GM19397 (cell line): ENCODE measurements around the gene NTSR2.

Experiments used
- ATAC-seq: cut with Tn5 transposase; IDR thresholded peaks from one replicate; pipeline ENCODE4 v1.9.1; 2021; ENCODE audit warnings: mild to moderate bottlenecking, moderate library complexity; ENCODE audit not compliant: unreplicated experiment

NTSR2 gene

GRCh38 chr2:11658208-11659114 is 11.5 kb downstream of the NTSR2 start:
- ATAC-seq: no peak

GRCh38 chr2:11657646-11658045 is 12.3 kb downstream of the NTSR2 start:
- ATAC-seq: no peak

- no peak for ATAC-seq
These were observed 12.8 kb downstream of the NTSR2 start for GRCh38 chr2:11657195-11657594.

DNA sequence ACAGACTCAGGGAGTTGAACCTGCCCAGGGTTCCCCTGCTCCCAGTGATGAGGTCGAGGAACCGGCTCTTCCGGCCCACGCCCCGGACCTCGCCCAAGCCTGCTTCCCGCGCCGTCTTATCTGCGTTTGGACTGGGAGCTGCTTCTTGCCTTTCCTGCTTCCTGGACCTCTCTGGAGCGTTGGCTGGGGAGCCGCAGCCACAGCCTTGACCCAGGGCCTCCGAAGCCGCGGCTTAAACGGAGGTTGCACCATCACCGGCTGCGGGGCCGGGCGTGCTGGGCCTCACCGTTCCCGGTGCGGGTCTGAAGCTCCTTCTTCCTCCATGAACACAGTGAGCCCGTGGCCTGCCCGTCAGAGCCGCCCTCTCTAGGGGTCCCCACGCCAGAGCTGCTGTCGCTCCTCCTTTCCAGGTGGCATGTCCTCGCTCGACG is 13.3 kb downstream of the NTSR2 start:
- no peak for ATAC-seq

DNA sequence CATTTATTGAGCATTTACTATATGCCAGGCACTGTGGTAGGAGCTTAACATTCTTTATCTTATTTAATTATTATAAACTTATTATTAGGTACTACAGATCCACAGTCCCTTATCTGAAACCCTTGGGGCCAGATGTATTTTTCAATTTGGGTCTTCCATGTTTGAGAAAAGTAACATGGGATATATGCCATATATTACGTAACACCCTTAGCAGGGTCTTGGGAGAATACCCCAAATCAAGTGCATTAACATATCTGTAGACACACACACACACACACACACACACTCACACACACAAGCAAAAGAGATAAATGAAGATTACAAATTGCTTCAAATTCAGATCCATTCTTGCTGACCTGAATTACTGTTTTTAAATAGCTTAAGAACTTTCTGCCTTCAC is 13.7 kb downstream of the NTSR2 start:
- ATAC-seq: no peak

DNA sequence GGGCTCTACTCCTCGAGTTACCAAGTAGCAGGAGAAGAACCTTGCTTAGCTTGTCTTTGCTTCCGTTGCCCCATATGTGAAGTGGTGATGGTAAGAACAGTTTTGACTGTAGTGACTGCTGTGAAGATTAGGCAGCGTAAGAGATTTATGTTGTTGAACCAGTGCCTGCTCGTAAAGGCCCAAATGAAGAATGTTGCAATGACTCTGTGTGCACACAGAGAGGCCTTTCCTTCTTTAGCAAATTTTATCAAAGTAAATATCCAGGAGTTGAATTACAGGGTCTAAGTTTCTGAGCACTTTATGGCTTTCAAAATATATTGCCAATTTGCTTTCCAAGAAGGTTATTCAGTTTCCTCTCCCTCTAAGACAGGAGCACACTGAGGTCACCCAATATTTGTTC is 14.5 kb downstream of the NTSR2 start:
- ATAC-seq: no peak

GRCh38 chr2:11652553-11652952 is 17.4 kb downstream of the NTSR2 start:
- no peak for ATAC-seq

GRCh38 chr2:11651856-11652548 is 18.0 kb downstream of the NTSR2 start:
- no peak for ATAC-seq

GRCh38 chr2:11649093-11649492 is 20.9 kb downstream of the NTSR2 start:
- no peak for ATAC-seq

DNA sequence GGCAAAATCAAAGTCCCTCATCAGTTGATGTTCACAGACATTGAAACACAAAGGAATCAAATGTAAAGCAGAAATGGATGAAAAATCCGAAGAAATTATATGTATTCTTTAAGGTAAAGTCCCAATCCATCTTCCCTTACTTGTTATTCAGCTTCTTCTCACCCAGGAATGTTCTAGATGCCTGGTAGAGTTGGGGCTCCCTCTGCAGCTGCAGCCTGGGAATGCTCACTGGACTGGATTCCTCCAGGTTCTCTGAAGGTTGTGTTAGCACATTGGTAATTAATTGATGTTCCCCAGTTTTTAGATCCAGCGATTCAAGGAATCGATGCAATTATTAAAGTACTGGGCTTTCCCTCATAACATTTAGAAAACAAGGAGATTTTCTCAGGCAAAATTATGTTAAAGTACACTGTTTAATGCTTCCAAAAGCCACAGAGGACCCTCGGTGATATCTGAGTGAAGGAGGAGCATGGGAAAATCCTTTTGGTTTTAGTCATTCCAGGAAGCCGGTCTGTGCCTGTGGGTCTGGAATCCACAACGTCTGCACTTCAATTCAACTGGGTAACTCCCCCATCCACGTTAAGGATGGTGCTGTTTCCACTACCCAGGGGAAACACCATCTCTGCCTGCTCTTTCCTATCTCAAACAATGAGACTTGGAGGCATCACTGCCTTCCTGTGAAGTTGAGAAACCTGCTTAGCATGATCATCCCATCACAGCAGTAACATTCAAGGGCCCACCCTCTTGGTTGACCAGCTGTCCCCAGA is 22.0 kb downstream of the NTSR2 start:
- ATAC-seq: no peak

DNA sequence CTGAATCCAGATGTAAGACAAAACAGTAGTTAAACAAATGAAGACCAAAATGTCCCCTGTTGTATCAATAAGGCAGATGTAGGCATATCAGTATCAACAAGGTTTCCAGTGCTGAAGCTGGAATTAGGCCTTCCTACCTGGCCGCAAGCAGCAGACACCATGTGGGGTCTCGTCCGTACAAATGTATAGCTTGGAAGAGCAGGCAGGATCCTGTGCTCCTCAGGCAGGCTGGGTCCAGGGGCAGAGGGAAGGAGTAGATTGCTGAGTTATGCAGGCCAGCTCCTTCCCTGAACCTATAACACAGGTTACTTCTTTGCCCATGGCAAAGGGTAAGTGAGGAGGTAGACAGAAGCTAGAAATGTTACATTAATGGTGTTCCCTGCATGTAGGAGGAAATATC is 23.5 kb downstream of the NTSR2 start:
- no peak for ATAC-seq

DNA sequence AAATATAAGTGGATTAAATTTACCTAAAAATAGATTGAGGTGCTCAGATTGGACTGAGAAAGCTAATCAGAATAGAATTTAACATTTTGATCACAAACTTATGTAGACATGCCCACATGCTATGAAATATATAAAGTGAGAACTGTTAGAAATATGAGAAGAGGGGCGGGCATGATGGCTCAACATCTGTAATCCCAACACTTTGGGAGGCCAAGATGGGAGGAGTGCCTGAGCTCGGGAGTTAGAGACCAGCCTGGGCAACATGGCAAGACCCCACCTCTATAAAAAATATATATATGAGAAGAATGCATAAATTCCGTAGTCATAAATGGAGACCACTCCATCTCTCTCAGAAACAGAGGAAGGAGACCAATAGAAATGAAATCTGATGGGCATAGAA is 25.7 kb downstream of the NTSR2 start:
- ATAC-seq: no peak

DNA sequence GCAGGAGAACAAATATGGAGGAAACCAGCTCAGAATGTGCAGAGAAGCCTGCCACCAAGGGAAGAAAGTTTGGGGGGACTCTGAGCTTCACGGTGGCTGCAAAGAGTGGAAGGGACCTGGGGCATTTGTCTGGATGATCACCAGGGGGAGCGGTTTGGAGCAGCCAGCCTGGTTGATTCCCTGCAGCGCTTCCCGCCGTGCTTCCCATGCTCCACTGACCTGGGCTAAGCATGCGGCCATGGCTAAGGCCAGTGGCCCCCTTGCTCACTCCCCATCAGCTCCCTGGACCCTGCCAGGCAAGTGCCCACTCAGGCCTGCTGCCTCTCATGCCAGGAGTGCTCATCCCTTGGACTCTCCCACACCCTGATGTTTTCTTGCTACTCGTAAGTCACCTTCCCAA is 27.0 kb downstream of the NTSR2 start:
- no peak for ATAC-seq

- ATAC-seq: no peak
These were observed 29.9 kb downstream of the NTSR2 start for GRCh38 chr2:11640132-11640531.

- ATAC-seq: no peak
These were observed 30.5 kb downstream of the NTSR2 start for GRCh38 chr2:11639503-11639902.

DNA sequence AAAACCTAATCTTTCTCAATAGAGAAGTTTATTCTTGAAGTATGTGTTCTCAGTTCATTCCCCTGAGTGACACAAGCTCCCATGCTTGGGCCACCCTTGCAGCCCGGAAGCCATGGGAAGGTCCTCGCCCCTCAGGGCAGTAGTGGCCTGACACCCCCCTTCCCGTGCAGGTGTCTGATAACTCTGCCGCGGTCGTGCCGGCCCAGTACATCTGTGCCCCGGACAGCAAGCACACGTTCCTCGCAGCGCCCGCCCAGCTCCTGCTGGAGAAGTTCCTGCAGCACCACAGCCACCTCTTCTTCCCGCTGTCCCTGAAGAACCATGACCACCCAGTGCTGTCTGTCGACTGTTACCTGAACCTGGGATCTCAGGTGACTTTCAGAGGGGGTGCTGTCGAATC is 32.4 kb downstream of the NTSR2 start:
- ATAC-seq: no peak

- no peak for ATAC-seq
These were observed 33.3 kb downstream of the NTSR2 start for GRCh38 chr2:11636593-11637295.

- ATAC-seq: no peak
These were observed 34.9 kb downstream of the NTSR2 start for GRCh38 chr2:11635141-11635540.

GRCh38 chr2:11634584-11634983 is 35.4 kb downstream of the NTSR2 start:
- ATAC-seq: no peak

GRCh38 chr2:11633923-11634478 is 36.0 kb downstream of the NTSR2 start:
- ATAC-seq: no peak

DNA sequence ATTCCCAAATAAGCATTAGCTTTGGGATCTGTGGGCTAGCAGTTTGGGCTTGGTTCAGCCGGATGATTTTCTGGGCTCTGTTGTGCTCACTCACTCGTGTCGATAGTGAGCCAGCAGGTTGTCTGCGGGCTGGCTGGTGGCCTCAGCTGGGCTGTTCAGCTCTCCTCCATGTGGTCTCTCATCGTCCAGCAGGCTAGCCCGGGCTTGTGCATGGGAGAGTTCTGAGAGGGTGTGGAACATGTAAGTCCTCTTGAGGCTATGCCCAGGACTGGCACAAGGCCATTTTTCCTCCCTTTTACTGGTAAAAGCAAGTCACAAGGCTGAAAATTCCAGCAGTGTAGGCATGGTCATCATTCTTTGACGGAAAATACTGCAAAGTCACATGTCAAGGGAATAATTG is 38.5 kb downstream of the NTSR2 start:
- no peak for ATAC-seq
